RWPE2 (cell line): ENCODE results near the gene FBXO38.

Source experiments
- ATAC-seq: fragments of 200-7000 bp; cut with Tn5 transposase; 3 replicates; pipeline ENCODE4 v1.9.1; 2021; ENCODE audit warnings: low read depth
- DNase-seq: peaks from one replicate; pipeline ENCODE4 v3.0.0-alpha.2; 2020; ENCODE audit warnings: low spot score
- H3K27ac ChIP-seq: fragments of 450-650 bp; 2 replicates; pipeline ENCODE4 v1.5.1; 2017; ENCODE audit warnings: mild to moderate bottlenecking; ENCODE audit not compliant: poor library complexity, severe bottlenecking
- H3K27me3 ChIP-seq: fragments of 250-450 bp; sonication (Bioruptor Pico); 2 replicates; pipeline ENCODE4 v1.5.1; 2021; ENCODE audit warnings: mild to moderate bottlenecking, moderate library complexity; ENCODE audit not compliant: insufficient read depth, poor library complexity, severe bottlenecking
- H3K36me3 ChIP-seq: fragments of 250-450 bp; sonication (Bioruptor Pico); 2 replicates; pipeline ENCODE4 v1.5.1; 2020; ENCODE audit warnings: low read depth, mild to moderate bottlenecking, moderate library complexity
- H3K4me1 ChIP-seq: fragments of 250-450 bp; sonication (Bioruptor Pico); 2 replicates; pipeline ENCODE4 v1.5.1; 2021; ENCODE audit warnings: mild to moderate bottlenecking, moderate library complexity; ENCODE audit not compliant: insufficient read depth, poor library complexity, severe bottlenecking
- H3K4me3 ChIP-seq: fragments of 250-450 bp; sonication (Bioruptor Pico); 2 replicates; pipeline ENCODE4 v1.5.1; 2021; ENCODE audit warnings: mild to moderate bottlenecking, moderate library complexity; ENCODE audit not compliant: severe bottlenecking
- H3K9me3 ChIP-seq: fragments of 250-450 bp; sonication (Bioruptor Pico); 2 replicates; pipeline ENCODE4 v1.5.1; 2021; ENCODE audit warnings: mild to moderate bottlenecking, moderate library complexity; ENCODE audit not compliant: severe bottlenecking
- TF ChIP-seq, protein P1 (sequence below): fragments of 450-650 bp; IDR thresholded peaks from one replicate; pipeline ENCODE4 v1.5.1; 2017; ENCODE audit warnings: mild to moderate bottlenecking, moderate library complexity; ENCODE audit not compliant: poor library complexity, severe bottlenecking

FBXO38 gene, protein sequence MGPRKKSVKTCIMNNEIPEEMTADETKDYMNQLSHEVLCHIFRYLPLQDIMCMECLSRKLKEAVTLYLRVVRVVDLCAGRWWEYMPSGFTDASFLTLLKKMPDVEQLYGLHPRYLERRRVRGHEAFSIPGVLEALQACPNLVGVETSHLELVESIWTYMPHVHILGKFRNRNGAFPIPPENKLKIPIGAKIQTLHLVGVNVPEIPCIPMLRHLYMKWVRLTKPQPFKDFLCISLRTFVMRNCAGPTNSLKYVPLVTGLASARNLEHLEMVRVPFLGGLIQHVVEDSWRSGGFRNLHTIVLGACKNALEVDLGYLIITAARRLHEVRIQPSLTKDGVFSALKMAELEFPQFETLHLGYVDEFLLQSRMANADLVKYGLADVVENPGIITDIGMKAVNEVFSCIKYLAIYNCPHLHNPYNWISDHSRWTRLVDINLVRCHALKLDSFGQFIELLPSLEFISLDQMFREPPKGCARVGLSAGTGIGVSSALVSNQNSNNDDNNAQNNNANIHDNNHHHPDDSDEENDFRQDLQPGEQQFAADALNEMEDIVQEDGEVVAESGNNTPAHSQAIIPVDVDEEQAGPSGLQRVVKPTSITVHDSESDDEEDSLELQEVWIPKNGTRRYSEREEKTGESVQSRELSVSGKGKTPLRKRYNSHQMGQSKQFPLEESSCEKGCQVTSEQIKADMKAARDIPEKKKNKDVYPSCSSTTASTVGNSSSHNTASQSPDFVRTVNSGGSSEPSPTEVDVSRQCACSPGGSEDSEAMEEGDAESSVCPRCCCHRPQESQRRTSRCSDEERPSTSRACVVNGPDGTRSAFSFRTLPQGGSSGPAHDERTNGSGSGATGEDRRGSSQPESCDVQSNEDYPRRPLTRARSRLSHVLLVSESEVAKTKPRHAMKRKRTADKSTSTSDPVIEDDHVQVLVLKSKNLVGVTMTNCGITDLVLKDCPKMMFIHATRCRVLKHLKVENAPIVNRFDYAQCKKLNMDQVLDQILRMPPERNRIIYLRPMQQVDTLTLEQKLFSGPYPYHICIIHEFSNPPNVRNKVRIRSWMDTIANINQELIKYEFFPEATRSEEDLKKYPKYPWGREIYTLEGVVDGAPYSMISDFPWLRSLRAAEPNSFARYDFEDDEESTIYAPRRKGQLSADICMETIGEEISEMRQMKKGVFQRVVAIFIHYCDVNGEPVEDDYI

DNA sequence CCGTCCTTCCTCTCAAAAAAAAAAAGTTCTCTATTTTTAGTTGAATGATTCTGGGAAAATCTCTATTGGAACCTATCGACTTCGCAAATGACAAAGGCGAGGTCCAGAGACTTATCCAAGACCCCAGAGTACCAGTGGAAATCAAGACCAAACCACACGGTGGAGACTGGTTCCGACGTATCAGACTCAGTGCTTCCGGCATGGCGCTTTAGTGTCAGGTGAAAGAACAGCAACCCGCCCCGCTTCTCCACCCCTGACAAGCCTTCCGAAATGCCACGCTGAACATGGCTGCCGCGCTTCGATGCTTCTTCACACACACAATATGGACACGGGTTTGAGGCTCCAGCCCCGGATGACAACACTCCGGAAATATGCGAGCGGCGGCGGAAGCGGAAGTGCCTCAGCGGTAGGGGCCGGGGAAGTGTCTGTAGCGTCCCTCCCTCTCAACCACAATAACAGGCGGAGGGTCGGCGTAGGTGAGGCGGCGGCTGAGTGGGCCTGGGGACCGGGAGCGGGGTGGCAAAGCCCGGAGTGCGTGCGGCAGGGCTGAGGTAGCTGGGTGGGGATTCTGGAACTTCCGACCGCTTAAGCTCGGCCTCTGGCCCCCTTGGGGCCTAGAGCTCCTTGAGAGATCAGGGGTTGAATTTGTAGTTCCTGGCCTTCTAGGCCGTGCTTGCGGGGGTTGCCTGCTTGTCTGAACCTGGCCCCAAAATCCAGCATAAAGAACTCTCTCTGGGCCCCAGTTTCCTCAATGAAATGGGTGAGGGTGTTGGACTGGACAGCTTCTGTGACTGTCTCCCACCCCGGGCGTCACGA lies at the start of gene FBXO38:
Gene FBXO38, plus strand, starts transcription at position 395 of the 816 bp plus-strand sequence. CDS start 10,819 bp downstream, outside the sequence.
- Histone ChIP-seq H3K9me3 (no peaks in the 10 kb centered on the region), H3K4me3 (peak within 1 kb of the TSS; percentile 92), H3K27ac (peak within 1 kb of the TSS; percentile 57), H3K27me3 (no peaks in the 10 kb centered on the region), H3K4me1 (peaks cover 20% of the 10 kb centered on the region), H3K36me3 (peaks cover 14% of the 10 kb centered on the region)
- peak; percentile 97 for ATAC-seq
- peak; percentile 97 for DNase-seq
- TF ChIP-seq, protein P1, sequence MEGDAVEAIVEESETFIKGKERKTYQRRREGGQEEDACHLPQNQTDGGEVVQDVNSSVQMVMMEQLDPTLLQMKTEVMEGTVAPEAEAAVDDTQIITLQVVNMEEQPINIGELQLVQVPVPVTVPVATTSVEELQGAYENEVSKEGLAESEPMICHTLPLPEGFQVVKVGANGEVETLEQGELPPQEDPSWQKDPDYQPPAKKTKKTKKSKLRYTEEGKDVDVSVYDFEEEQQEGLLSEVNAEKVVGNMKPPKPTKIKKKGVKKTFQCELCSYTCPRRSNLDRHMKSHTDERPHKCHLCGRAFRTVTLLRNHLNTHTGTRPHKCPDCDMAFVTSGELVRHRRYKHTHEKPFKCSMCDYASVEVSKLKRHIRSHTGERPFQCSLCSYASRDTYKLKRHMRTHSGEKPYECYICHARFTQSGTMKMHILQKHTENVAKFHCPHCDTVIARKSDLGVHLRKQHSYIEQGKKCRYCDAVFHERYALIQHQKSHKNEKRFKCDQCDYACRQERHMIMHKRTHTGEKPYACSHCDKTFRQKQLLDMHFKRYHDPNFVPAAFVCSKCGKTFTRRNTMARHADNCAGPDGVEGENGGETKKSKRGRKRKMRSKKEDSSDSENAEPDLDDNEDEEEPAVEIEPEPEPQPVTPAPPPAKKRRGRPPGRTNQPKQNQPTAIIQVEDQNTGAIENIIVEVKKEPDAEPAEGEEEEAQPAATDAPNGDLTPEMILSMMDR: peak; percentile 28

DNA sequence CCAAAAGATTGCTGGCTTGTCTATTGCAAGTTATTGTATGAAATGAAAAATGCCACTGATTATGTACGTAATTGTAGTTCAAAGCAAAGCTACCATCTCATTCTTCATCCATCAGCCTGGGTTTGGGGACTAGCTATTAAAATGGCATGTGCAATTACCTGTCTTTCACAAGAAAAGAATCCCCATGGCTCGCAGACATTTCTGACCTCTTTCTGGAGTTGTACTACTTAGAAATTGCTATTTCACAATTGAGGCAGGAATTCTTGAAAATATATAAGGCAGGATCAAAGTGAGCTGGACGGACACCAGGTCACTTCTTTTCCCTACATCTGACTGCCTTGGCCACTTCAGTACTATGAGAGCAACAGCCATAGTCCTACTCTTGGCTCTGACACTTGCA lies 48.5 kb upstream of the FBXO38 start, which contains the start of gene SPINK9:
Gene SPINK9, plus strand, starts transcription at position 301 of the 400 bp plus-strand sequence. Its CDS starts 55 bp downstream, at position 356.
- H3K4me3 ChIP-seq: no peak within 1 kb of the TSS
- ATAC-seq (no peak), DNase-seq (no peak)
- H3K4me1 ChIP-seq: peaks cover 15% of the 10 kb centered on the region
- peak within 1 kb of the TSS; percentile 48 for H3K27ac ChIP-seq
- TF ChIP-seq, protein P1: no peak
- no peaks in the 10 kb centered on the region for H3K9me3 ChIP-seq
- H3K27me3 ChIP-seq: no peaks in the 10 kb centered on the region
- no peaks in the 10 kb centered on the region for H3K36me3 ChIP-seq

DNA sequence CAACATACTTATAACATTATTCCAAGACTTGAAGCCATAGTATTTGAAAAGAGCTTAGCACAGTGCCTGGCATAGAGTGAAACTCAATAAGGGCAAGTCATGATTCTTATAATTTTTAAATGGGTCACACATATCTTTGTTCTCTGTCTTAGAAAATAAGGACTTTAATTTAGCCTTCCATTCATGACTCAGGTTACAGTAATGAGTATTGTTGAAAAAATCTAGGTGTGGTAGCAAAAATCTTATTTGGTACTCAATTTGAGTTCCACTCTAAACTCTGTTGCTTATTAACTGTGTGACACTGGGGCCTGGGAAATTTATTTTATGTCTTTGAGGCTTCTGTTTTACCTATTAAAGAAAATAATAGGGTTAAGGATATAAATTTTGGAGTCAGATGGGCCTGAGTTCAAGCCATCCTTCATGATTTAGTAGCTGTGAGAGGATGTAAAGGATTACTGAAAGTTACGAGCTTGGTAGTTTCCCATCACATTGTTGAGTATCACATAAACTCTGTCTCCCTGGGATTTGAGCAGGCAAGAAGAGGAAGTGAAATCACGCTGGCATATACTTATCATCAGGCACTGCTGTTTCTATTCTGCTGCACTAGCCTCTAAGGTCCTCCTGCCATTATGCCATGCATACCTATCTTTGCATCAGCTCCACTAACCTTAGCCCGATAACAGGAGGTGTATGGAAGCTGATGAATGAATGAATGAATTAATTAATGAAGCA lies 46.9 kb upstream of the FBXO38 start:
- Histone ChIP-seq H3K36me3 (no peaks in the 10 kb centered on the region), H3K4me3 (no peak overlapping the region), H3K9me3 (no peaks in the 10 kb centered on the region), H3K4me1 (peaks cover 15% of the 10 kb centered on the region), H3K27ac (peak overlapping the region; percentile 48), H3K27me3 (no peaks in the 10 kb centered on the region)
- TF ChIP-seq, protein P1: no peak
- ATAC-seq: peak; percentile 71
- DNase-seq: no peak
